Vagina (tissue), 2 donors: ENCODE measurements around the gene RPL10A. TPM values are rescaled to one million over a fixed set of nuclear protein-coding genes. Genes with fewer than 3 reads are reported as not detected.

ENCODE experiments used
- DNase-seq, 2 donors: peaks; one replicate each; pipeline ENCODE4 v3.0.0-alpha.2; 2017; ENCODE audit errors: extremely low spot score in 2 of 2
- H3K27ac ChIP-seq: fragments of 200-600 bp; sonication (generic); one replicate; pipeline ENCODE4 v1.5.1; 2019
- H3K27me3 ChIP-seq: fragments of 200-600 bp; sonication (generic); one replicate; pipeline ENCODE4 v1.5.1; 2019
- H3K36me3 ChIP-seq, 2 donors: fragments of 200-600 bp; sonication (generic); one replicate each; pipeline ENCODE4 v1.5.1; 2017 to 2019
- H3K4me1 ChIP-seq: fragments of 200-600 bp; sonication (generic); one replicate; pipeline ENCODE4 v1.5.1; 2019
- H3K4me3 ChIP-seq, 2 donors: fragments of 200-600 bp; sonication (generic); 1 replicate in 1 of 2; 2 replicates in 1 of 2; pipeline ENCODE4 v1.5.1; 2016 to 2019
- H3K9me3 ChIP-seq: fragments of 200-600 bp; sonication (generic); one replicate; pipeline ENCODE4 v1.5.1; 2019
- CTCF ChIP-seq, 3 experiments: fragments of 450-650 bp in 2 of 3; fragments of 200-600 bp in 1 of 3; sonication (generic) in 1 of 3; IDR thresholded peaks; one replicate each; pipeline ENCODE4 v1.5.1; 2017 to 2019; ENCODE audit warnings: antibody characterized with exemption in 3 of 3, mild to moderate bottlenecking in 2 of 3, moderate library complexity in 2 of 3
- POLR2A ChIP-seq, 2 donors: fragments of 450-650 bp; IDR thresholded peaks; one replicate each; pipeline ENCODE4 v1.6.1; 2017; ENCODE audit warnings: antibody characterized with exemption in 2 of 2, mild to moderate bottlenecking in 2 of 2, moderate library complexity in 2 of 2
- POLR2AphosphoS5 ChIP-seq, 2 donors: sonication (generic); formaldehyde crosslinking; IDR thresholded peaks; one replicate each; pipeline ENCODE4 v1.9.0; 2017; ENCODE audit warnings: antibody characterized with exemption in 2 of 2, mild to moderate bottlenecking in 2 of 2, low read depth in 1 of 2; ENCODE audit not compliant: insufficient read depth in 1 of 2
- intact Hi-C: fragments of 100-400 bp; cut with DNase I; formaldehyde crosslinking; loops from one replicate; pipeline ENCODE4 v1.15.1; 2023
- total RNA-seq: library from RNA; depleted of rRNA; stranded (reverse); fragments of >200 nt; gene quantifications from one replicate; pipeline ENCODE4 v1.2.3, GENCODE V29; 2016

RPL10A gene
- total RNA-seq, 1 donor from 2014 or later: 2,013 TPM

GRCh38 chr6:35449287-35449881, 18.8 kb upstream of the RPL10A start:
- intact Hi-C loops: no loop called here
- H3K27ac ChIP-seq: no peak overlapping the region
- TF ChIP-seq POLR2A (IDR thresholded peaks at IDR 0.05): no peak
- peak in 1 of 2 donors; percentile 65 for TF ChIP-seq POLR2AphosphoS5 (IDR thresholded peaks at IDR 0.05; ENCODE audit: insufficient read depth in 1 of 2, low read depth in 1 of 2)
- TF ChIP-seq CTCF (IDR thresholded peaks at IDR 0.05): peak; percentile 31 to 53 (median 44)

GRCh38 chr6:35451354-35452182, 16.6 kb upstream of the RPL10A start:
- H3K27ac ChIP-seq: peak overlapping the region; percentile 84
- peaks cover 39% of the 10 kb centered on the region for H3K4me1 ChIP-seq
- H3K4me3 ChIP-seq: peak overlapping the region; percentile 62 to 77
- TF ChIP-seq CTCF (IDR thresholded peaks at IDR 0.05) (no peak), POLR2AphosphoS5 (IDR thresholded peaks at IDR 0.05; ENCODE audit: insufficient read depth in 1 of 2, low read depth in 1 of 2) (no peak), POLR2A (IDR thresholded peaks at IDR 0.05) (no peak)
- intact Hi-C loops: loop anchor here (5.0 kb wide), 1 partner anchor 109 kb away; the partner anchor contains the start of gene PPARD
- no peaks in the 10 kb centered on the region for H3K9me3 ChIP-seq
- no peaks in the 10 kb centered on the region for H3K27me3 ChIP-seq
- DNase-seq: no peak
- peaks cover 0 to 3% of the 10 kb centered on the region in 2 donors for H3K36me3 ChIP-seq

More at GRCh38 chr6:35449287-35449881, 18.8 kb upstream of the RPL10A start:
- no peak for DNase-seq
- no peaks in the 10 kb centered on the region for H3K36me3 ChIP-seq
- no peaks in the 10 kb centered on the region for H3K9me3 ChIP-seq
- peaks cover 26% of the 10 kb centered on the region for H3K4me1 ChIP-seq
- no peaks in the 10 kb centered on the region for H3K27me3 ChIP-seq
- no peak overlapping the region for H3K4me3 ChIP-seq

- Histone ChIP-seq H3K27me3 (no peaks in the 10 kb centered on the region), H3K27ac (peak within 1 kb of the TSS; percentile 84), H3K4me3 (peak within 1 kb of the TSS; percentile 62 to 77), H3K9me3 (no peaks in the 10 kb centered on the region), H3K36me3 (peaks cover 0 to 9% of the 10 kb centered on the region in 2 donors), H3K4me1 (peaks cover 39% of the 10 kb centered on the region)
- DNase-seq: peak in 1 of 2 donors; percentile 95
- intact Hi-C loops: loop anchor here (5.0 kb wide), 1 partner anchor 110 kb away; the partner anchor contains the start of gene PPARD
- TF ChIP-seq POLR2A (IDR thresholded peaks at IDR 0.05) (peak in 1 of 2 donors; percentile 58), CTCF (IDR thresholded peaks at IDR 0.05) (no peak), POLR2AphosphoS5 (IDR thresholded peaks at IDR 0.05; ENCODE audit: insufficient read depth in 1 of 2, low read depth in 1 of 2) (peak; percentile 47 to 89)
These were observed 15.8 kb upstream of the RPL10A start, which contains the start of gene FANCE for GRCh38 chr6:35452183-35453090. FANCE (plus strand) TSS chr6:35452338; CDS start chr6:35452546, 208 bp downstream.

- Histone ChIP-seq H3K4me1 (peaks cover 39% of the 10 kb centered on the region), H3K27ac (peak overlapping the region; percentile 84), H3K36me3 (peaks cover 0 to 9% of the 10 kb centered on the region in 2 donors), H3K27me3 (no peaks in the 10 kb centered on the region), H3K9me3 (no peaks in the 10 kb centered on the region), H3K4me3 (peak overlapping the region; percentile 62 to 77)
- TF ChIP-seq POLR2A (IDR thresholded peaks at IDR 0.05) (no peak), POLR2AphosphoS5 (IDR thresholded peaks at IDR 0.05; ENCODE audit: insufficient read depth in 1 of 2, low read depth in 1 of 2) (no peak), CTCF (IDR thresholded peaks at IDR 0.05) (no peak)
- intact Hi-C loops: loop anchor here (5.0 kb wide), 1 partner anchor 111 kb away; the partner anchor contains the start of gene PPARD
- no peak for DNase-seq
These were observed 15.0 kb upstream of the RPL10A start for GRCh38 chr6:35453236-35453635.
